ENCODE results near the gene THAP11. TPM values are rescaled to one million over a fixed set of nuclear protein-coding genes. Genes with fewer than 3 reads are reported as not detected.
A peak's percentile ranks its signal among the peaks of the same experiment; 100 is the strongest.

The THAP11 gene
- total and polyA plus RNA-seq, 7 experiments from 2014 or later: 29.0 to 204 (median 58.0) TPM

DNA sequence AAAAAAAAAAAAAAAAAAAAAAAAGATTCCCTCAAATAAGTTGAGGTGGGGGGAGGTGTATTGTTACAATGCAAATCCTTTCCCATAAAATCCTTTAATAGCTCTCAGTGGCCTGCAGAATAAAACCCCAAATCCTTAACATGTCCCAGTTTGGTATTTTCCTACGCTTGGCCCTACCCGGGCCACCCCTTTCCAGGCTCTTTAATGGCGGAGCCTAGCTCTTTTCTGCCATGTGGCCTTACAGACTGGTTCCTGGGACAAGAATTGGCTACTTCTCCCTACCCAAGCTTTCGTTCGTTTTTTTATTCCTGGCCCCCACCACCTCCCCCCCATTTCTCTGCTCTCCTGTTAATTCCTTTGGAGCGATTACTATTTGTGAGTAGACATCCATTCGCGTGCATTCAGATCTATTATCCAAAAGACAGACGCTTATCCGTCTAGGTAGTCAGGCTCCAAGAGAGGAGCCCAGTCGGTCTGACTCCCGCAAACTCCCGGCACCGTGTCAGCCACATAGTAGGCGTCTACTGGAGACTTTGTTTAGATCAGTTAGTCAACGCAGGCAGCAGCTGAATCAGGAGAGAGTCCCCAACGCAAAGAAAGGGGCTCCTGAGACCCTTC, 813 bp upstream of the THAP11 start:
- peaks cover 18 to 41% (median 36%) of the 10 kb centered on the region in 7 donors for H3K4me1 Mint-ChIP-seq
- no peaks in the 10 kb centered on the region for H3K9me3 Mint-ChIP-seq
- H3K36me3 ChIP-seq (ENCODE audit: control insufficient read depth in 2 of 3, insufficient read depth in 3 of 3, low read length in 3 of 3): peaks cover 0 to 3% (median 0%) of the 10 kb centered on the region in 3 experiments
- peak overlapping the region; percentile 100 for H3K4me3 ChIP-seq (ENCODE audit: low read length)
- H3K27me3 ChIP-seq (ENCODE audit: control insufficient read depth in 2 of 2, insufficient read depth in 2 of 2, low read length in 2 of 2): no peaks in the 10 kb centered on the region
- peak overlapping the region; percentile 23 to 97 (median 94) for H3K4me3 Mint-ChIP-seq
- ChIA-PET POLR2A (interaction anchor here (0.6 to 6.4 kb wide), 4 partner anchors 33 to 143 kb away, joined by 3 to 35 read pairs (median 4); partner anchors contain the start of genes PSMB10, RANBP10 and TSNAXIP1), CTCF (interaction anchor here (0.6 to 1.2 kb wide), 6 partner anchors 8 to 421 kb away, joined by 3 to 10 read pairs (median 4); no protein-coding TSS in a partner anchor)
- DNase-seq (no peak), ATAC-seq (no peak)
- peaks cover 0 to 16% (median 0%) of the 10 kb centered on the region in 5 donors for H3K36me3 Mint-ChIP-seq
- H3K27ac Mint-ChIP-seq: peak overlapping the region; percentile 94 to 98 (median 97)
- H3K4me1 ChIP-seq (ENCODE audit: control insufficient read depth in 2 of 2, insufficient read depth in 2 of 2, low read length in 2 of 2): peaks cover 34 to 36% of the 10 kb centered on the region in 2 donors
- H3K27ac ChIP-seq (ENCODE audit: low read depth, low read length): peak overlapping the region; percentile 99
- no peaks in the 10 kb centered on the region for H3K27me3 Mint-ChIP-seq
- H3K9me3 ChIP-seq (ENCODE audit: control insufficient read depth in 2 of 3, low read length in 3 of 3): no peaks in the 10 kb centered on the region
- intact Hi-C loops (cut with micrococcal nuclease): loop anchor here (5.0 to 10.0 kb wide), 5 partner anchors 51 to 597 kb away; partner anchors contain the start of genes ESRP2 (in 1 of the 2), FHOD1 (in 1 of the 2), NFATC3 (in 1 of the 2) and PSKH1 (in 1 of the 2)

DNA sequence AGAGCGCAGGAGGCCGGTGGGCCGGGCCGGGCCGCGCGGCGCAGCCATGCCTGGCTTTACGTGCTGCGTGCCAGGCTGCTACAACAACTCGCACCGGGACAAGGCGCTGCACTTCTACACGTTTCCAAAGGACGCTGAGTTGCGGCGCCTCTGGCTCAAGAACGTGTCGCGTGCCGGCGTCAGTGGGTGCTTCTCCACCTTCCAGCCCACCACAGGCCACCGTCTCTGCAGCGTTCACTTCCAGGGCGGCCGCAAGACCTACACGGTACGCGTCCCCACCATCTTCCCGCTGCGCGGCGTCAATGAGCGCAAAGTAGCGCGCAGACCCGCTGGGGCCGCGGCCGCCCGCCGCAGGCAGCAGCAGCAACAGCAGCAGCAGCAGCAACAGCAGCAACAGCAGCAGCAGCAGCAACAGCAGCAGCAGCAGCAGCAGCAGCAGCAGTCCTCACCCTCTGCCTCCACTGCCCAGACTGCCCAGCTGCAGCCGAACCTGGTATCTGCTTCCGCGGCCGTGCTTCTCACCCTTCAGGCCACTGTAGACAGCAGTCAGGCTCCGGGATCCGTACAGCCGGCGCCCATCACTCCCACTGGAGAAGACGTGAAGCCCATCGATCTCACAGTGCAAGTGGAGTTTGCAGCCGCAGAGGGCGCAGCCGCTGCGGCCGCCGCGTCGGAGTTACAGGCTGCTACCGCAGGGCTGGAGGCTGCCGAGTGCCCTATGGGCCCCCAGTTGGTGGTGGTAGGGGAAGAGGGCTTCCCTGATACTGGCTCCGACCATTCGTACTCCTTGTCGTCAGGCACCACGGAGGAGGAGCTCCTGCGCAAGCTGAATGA, 606 bp downstream of the THAP11 start:
- ATAC-seq: peak; percentile 29

DNA sequence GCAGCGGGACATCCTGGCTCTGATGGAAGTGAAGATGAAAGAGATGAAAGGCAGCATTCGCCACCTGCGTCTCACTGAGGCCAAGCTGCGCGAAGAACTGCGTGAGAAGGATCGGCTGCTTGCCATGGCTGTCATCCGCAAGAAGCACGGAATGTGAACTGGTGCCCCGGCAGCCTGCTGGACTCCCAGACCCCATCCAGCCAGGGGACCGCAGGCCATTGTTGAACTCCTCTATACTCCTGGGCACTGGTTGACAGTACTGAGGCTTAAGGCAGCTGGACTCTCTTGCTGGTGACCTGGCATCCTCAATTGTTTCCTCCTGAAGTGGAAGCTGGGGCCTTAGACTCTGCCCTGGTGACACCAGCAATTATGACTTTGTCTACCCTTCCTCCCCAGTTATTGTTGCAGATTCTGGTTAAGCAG, 1.2 kb downstream of the THAP11 start:
- H3K27me3 Mint-ChIP-seq: no peaks in the 10 kb centered on the region
- POLR2A ChIA-PET: interaction anchor here (0.8 to 6.4 kb wide), 12 partner anchors 10 to 241 kb away, joined by 3 to 35 read pairs (median 5); partner anchors contain the start of genes C16orf86, EDC4, ENKD1 and PSKH1
- H3K4me1 Mint-ChIP-seq: peaks cover 24 to 50% (median 44%) of the 10 kb centered on the region in 7 donors
- H3K27ac Mint-ChIP-seq: peak overlapping the region; percentile 92 to 98 (median 96)
- CTCF ChIA-PET: interaction anchor here (0.5 to 0.9 kb wide), 3 partner anchors 24 to 322 kb away, joined by 3 to 8 read pairs (median 3); no protein-coding TSS in a partner anchor
- peak in 1 of 9 donors; percentile 79 for DNase-seq
- peak overlapping the region; percentile 94 to 97 (median 95) for H3K4me3 Mint-ChIP-seq
- H3K4me1 ChIP-seq (ENCODE audit: control insufficient read depth in 2 of 2, insufficient read depth in 2 of 2, low read length in 2 of 2): peaks cover 42 to 46% of the 10 kb centered on the region in 2 donors
- peak overlapping the region; percentile 100 for H3K4me3 ChIP-seq (ENCODE audit: low read length)
- peak overlapping the region; percentile 99 for H3K27ac ChIP-seq (ENCODE audit: low read depth, low read length)
- H3K36me3 Mint-ChIP-seq: peaks cover 0 to 17% (median 0%) of the 10 kb centered on the region in 5 donors
- ATAC-seq: no peak
- intact Hi-C loops (cut with micrococcal nuclease): loop anchor here (2.0 to 10.0 kb wide), 7 partner anchors 29 to 599 kb away; partner anchors contain the start of genes DDX28 (in 1 of the 2), DUS2 (in 1 of the 2), EDC4 (in 1 of the 2) and ESRP2 (in 1 of the 2)
- peaks cover 0 to 7% (median 0%) of the 10 kb centered on the region in 3 experiments for H3K36me3 ChIP-seq (ENCODE audit: control insufficient read depth in 2 of 3, insufficient read depth in 3 of 3, low read length in 3 of 3)
- no peaks in the 10 kb centered on the region for H3K27me3 ChIP-seq (ENCODE audit: control insufficient read depth in 2 of 2, insufficient read depth in 2 of 2, low read length in 2 of 2)
- H3K9me3 Mint-ChIP-seq: no peaks in the 10 kb centered on the region
- no peaks in the 10 kb centered on the region for H3K9me3 ChIP-seq (ENCODE audit: control insufficient read depth in 2 of 3, low read length in 3 of 3)

More for the DNA sequence above, 606 bp downstream of the THAP11 start:
- Histone ChIP-seq H3K4me1 (ENCODE audit: control insufficient read depth in 2 of 2, insufficient read depth in 2 of 2, low read length in 2 of 2) (peaks cover 37 to 40% of the 10 kb centered on the region in 2 donors), H3K27me3 (ENCODE audit: control insufficient read depth in 2 of 2, insufficient read depth in 2 of 2, low read length in 2 of 2) (no peaks in the 10 kb centered on the region), H3K4me3 (ENCODE audit: low read length) (peak overlapping the region; percentile 100), H3K9me3 (ENCODE audit: control insufficient read depth in 2 of 3, low read length in 3 of 3) (no peaks in the 10 kb centered on the region), H3K36me3 (ENCODE audit: control insufficient read depth in 2 of 3, insufficient read depth in 3 of 3, low read length in 3 of 3) (peaks cover 0 to 7% (median 0%) of the 10 kb centered on the region in 3 experiments), H3K27ac (ENCODE audit: low read depth, low read length) (peak overlapping the region; percentile 99)
- DNase-seq: peak; percentile 51 to 83 (median 76)
- peaks cover 21 to 45% (median 40%) of the 10 kb centered on the region in 7 donors for H3K4me1 Mint-ChIP-seq
- intact Hi-C loops (cut with micrococcal nuclease): loop anchor here (1.0 to 10.0 kb wide), 18 partner anchors 9 to 659 kb away; partner anchors contain the start of genes ATP6V0D1 (in 2 of the 2), CTCF (in 2 of the 2), EDC4 (in 2 of the 2) and GFOD2 (in 2 of the 2)
- peaks cover 0 to 17% (median 0%) of the 10 kb centered on the region in 5 donors for H3K36me3 Mint-ChIP-seq
- peak overlapping the region; percentile 92 to 98 (median 96) for H3K27ac Mint-ChIP-seq
- H3K27me3 Mint-ChIP-seq: no peaks in the 10 kb centered on the region
- peak overlapping the region; percentile 94 to 97 (median 95) for H3K4me3 Mint-ChIP-seq
- H3K9me3 Mint-ChIP-seq: no peaks in the 10 kb centered on the region
- CTCF ChIA-PET: interaction anchor here (0.8 kb wide), 1 partner anchor 322 kb away, joined by 3 read pairs; no protein-coding TSS in a partner anchor
- POLR2A ChIA-PET: interaction anchor here (0.8 to 6.4 kb wide), 11 partner anchors 9 to 242 kb away, joined by 3 to 35 read pairs (median 5); partner anchors contain the start of genes C16orf86, EDC4, ENKD1 and PSKH1

DNA sequence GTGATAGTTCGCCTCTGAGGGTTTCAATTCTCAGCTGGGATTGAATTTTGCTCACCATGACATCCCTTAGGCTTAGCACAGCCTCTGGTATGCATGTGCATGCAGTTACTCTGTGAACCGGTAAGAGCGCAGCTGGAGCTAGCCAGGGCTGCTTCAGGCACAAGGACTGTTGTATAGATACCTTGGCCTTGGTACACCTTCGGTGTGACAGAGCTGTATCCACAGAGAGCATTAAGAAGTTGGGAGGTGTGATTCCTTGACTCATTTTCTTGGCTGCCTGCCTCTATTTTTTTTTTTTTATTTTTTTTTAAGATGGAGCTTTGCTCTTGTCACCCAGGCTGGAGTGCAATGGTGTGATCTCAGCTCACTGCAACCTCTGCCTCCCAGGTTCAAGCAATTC, 2.4 kb downstream of the THAP11 start:
- intact Hi-C loops (cut with micrococcal nuclease): loop anchor here (5.0 to 10.0 kb wide), 5 partner anchors 48 to 600 kb away; partner anchors contain the start of genes ESRP2 (in 1 of the 2), FHOD1 (in 1 of the 2), NFATC3 (in 1 of the 2) and PSKH1 (in 1 of the 2)
- Mint-ChIP-seq H3K4me1 (peaks cover 24 to 56% (median 49%) of the 10 kb centered on the region in 7 donors), H3K36me3 (peaks cover 0 to 17% (median 0%) of the 10 kb centered on the region in 5 donors), H3K27me3 (no peaks in the 10 kb centered on the region), H3K27ac (peak overlapping the region; percentile 43 to 98 (median 92)), H3K4me3 (peak overlapping the region; percentile 78 to 97 (median 95)), H3K9me3 (no peaks in the 10 kb centered on the region)
- peaks cover 0 to 7% (median 0%) of the 10 kb centered on the region in 3 experiments for H3K36me3 ChIP-seq (ENCODE audit: control insufficient read depth in 2 of 3, insufficient read depth in 3 of 3, low read length in 3 of 3)
- ATAC-seq: no peak
- H3K27ac ChIP-seq (ENCODE audit: low read depth, low read length): peak overlapping the region; percentile 99
- no peak for DNase-seq
- H3K9me3 ChIP-seq (ENCODE audit: control insufficient read depth in 2 of 3, low read length in 3 of 3): no peaks in the 10 kb centered on the region
- no peaks in the 10 kb centered on the region for H3K27me3 ChIP-seq (ENCODE audit: control insufficient read depth in 2 of 2, insufficient read depth in 2 of 2, low read length in 2 of 2)
- CTCF ChIA-PET: interaction anchor here (0.7 to 1.2 kb wide), 4 partner anchors 28 to 171 kb away, joined by 3 to 6 read pairs (median 3); partner anchors contain the start of gene NRN1L
- H3K4me3 ChIP-seq (ENCODE audit: low read length): peak overlapping the region; percentile 100
- POLR2A ChIA-PET: interaction anchor here (0.6 to 6.4 kb wide), 14 partner anchors 11 to 656 kb away, joined by 3 to 35 read pairs (median 4); partner anchors contain the start of genes ACD, PSMB10, RANBP10 and TSNAXIP1
- peaks cover 46 to 48% of the 10 kb centered on the region in 2 donors for H3K4me1 ChIP-seq (ENCODE audit: control insufficient read depth in 2 of 2, insufficient read depth in 2 of 2, low read length in 2 of 2)

DNA sequence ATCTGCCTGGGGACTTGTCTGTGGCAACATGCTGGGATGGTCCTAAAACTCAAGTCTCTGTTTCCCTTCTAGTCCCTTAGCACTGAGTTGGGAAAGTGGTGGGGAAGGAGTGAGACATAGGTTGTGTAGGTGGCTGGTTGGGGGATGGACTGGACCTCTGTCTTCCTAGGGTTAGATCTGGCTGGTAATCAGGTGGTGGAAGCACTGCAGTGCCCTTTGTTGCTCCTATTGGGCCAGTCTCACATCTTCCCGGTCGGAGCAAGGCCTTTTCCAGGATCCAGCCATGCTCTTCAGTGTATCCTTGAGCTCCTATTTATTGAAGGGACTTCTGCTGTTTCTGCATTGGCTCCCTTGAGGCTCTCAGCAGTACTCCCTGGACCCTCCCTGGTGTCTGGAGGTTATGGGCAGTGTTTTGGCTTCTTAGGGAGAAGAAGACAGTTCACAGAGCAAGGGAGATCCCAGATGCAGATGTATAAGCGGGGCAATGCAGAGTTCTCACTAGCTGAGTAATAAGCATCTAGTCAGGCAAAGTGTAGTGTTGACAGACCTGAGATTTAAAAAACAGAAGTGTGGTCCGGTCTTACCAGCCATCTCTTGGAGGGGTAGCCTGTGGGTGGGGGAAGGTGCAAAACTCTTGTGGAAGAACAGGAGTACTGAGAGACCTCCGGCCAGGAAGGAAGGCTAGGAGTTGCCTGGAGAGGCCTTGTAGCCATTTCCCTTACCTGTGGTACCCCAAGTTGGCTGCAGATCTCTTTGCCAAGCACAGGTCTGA, 3.4 kb downstream of the THAP11 start:
- H3K4me1 Mint-ChIP-seq: peaks cover 24 to 64% (median 49%) of the 10 kb centered on the region in 7 donors
- H3K4me3 Mint-ChIP-seq: peak overlapping the region; percentile 86 to 97 (median 90)
- Histone ChIP-seq H3K9me3 (ENCODE audit: control insufficient read depth in 2 of 3, low read length in 3 of 3) (no peaks in the 10 kb centered on the region), H3K27me3 (ENCODE audit: control insufficient read depth in 2 of 2, insufficient read depth in 2 of 2, low read length in 2 of 2) (no peaks in the 10 kb centered on the region), H3K27ac (ENCODE audit: low read depth, low read length) (peak overlapping the region; percentile 99), H3K4me3 (ENCODE audit: low read length) (peak overlapping the region; percentile 88), H3K4me1 (ENCODE audit: control insufficient read depth in 2 of 2, insufficient read depth in 2 of 2, low read length in 2 of 2) (peaks cover 46 to 48% of the 10 kb centered on the region in 2 donors), H3K36me3 (ENCODE audit: control insufficient read depth in 2 of 3, insufficient read depth in 3 of 3, low read length in 3 of 3) (peaks cover 0 to 7% (median 0%) of the 10 kb centered on the region in 3 experiments)
- H3K36me3 Mint-ChIP-seq: peaks cover 0 to 19% (median 0%) of the 10 kb centered on the region in 5 donors
- no peaks in the 10 kb centered on the region for H3K27me3 Mint-ChIP-seq
- DNase-seq (no peak), ATAC-seq (no peak)
- H3K27ac Mint-ChIP-seq: peak overlapping the region; percentile 84 to 98 (median 94)
- H3K9me3 Mint-ChIP-seq: no peaks in the 10 kb centered on the region
- CTCF ChIA-PET: interaction anchor here (0.8 to 1.5 kb wide), 7 partner anchors 13 to 324 kb away, joined by 3 to 7 read pairs (median 3); partner anchors contain the start of gene NRN1L
- POLR2A ChIA-PET: interaction anchor here (0.6 to 6.4 kb wide), 21 partner anchors 10 to 658 kb away, joined by 3 to 35 read pairs (median 5); partner anchors contain the start of genes EDC4, NFATC3, PSKH1 and PSMB10
- intact Hi-C loops (cut with micrococcal nuclease): loop anchor here (1.0 to 10.0 kb wide), 15 partner anchors 12 to 601 kb away; partner anchors contain the start of genes CTCF (in 2 of the 2), EDC4 (in 2 of the 2), RANBP10 (in 2 of the 2) and TSNAXIP1 (in 2 of the 2)
